T-cell (primary cell): ENCODE results near the gene GRID1. TPM values are rescaled to one million over a fixed set of nuclear protein-coding genes. Genes with fewer than 3 reads are reported as not detected.

Source experiments
- ATAC-seq, 4 experiments: fragments of 200-7000 bp in 3 of 4; fragments of 150-1000 bp in 1 of 4; cut with Tn5 transposase; replicated peaks in 1 of 4; 1 replicate in 3 of 4; 2 replicates in 1 of 4; pipeline ENCODE4 v1.10.0; 2021; ENCODE audit warnings: moderate library complexity in 3 of 4, mild to moderate bottlenecking in 2 of 4, moderate number of reproducible peaks in 1 of 4
- CTCF ChIA-PET, 2 donors: fragments of 300-600 bp; sonication (Branson Sonifier 250); formaldehyde crosslinking; loops; one replicate each; lab custom pipeline; 2022; ENCODE audit warnings: antibody characterized with exemption in 2 of 2; lab: Charles Lee
- POLR2A ChIA-PET, 2 donors: fragments of 300-600 bp; sonication (Branson Sonifier 250); formaldehyde crosslinking; loops; one replicate each; lab custom pipeline; 2022; ENCODE audit warnings: antibody characterized with exemption in 2 of 2; lab: Charles Lee
- DNase-seq, 35 experiments: peaks; one replicate each; pipeline versions ENCODE4 v3.0.0 to v3.0.0-alpha.2; 2013 to 2023
- H3K27ac ChIP-seq: one replicate; pipeline ENCODE4 v1.5.1; 2013; ENCODE audit warnings: low read length
- H3K27me3 ChIP-seq, 2 experiments: replicated peaks in 1 of 2; 1 replicate in 1 of 2; 2 replicates in 1 of 2; pipeline versions ENCODE4 v1.6.1 to v1.7.0; 2013; ENCODE audit warnings: low read length in 1 of 2, mixed read lengths in 1 of 2; ENCODE audit not compliant: control insufficient read depth in 2 of 2, insufficient read depth in 2 of 2; ENCODE audit errors: extremely low read depth in 1 of 2
- H3K36me3 ChIP-seq, 2 donors: 1 replicate in 1 of 2; 2 replicates in 1 of 2; pipeline versions ENCODE4 v1.6.1 to v1.7.0; 2013; ENCODE audit warnings: low read length in 1 of 2; ENCODE audit not compliant: control insufficient read depth in 2 of 2, insufficient read depth in 1 of 2; ENCODE audit errors: extremely low read depth in 1 of 2
- H3K4me1 ChIP-seq, 2 experiments: 1 replicate in 1 of 2; 2 replicates in 1 of 2; pipeline versions ENCODE4 v1.6.1 to v1.7.0; 2013; ENCODE audit warnings: low read length in 2 of 2, mixed read lengths in 1 of 2; ENCODE audit not compliant: insufficient read depth in 2 of 2, control insufficient read depth in 1 of 2; ENCODE audit errors: extremely low read depth in 1 of 2
- H3K4me3 ChIP-seq, 2 donors: 1 replicate in 1 of 2; 2 replicates in 1 of 2; pipeline versions ENCODE4 v1.5.1 to v1.7.0; 2013; ENCODE audit warnings: mild to moderate bottlenecking in 2 of 2, low read length in 1 of 2, moderate library complexity in 1 of 2; ENCODE audit not compliant: control insufficient read depth in 1 of 2; ENCODE audit errors: extremely low read depth in 1 of 2
- H3K9me3 ChIP-seq: 2 replicates; pipeline ENCODE4 v1.7.0; 2013
- H3K27ac Mint-ChIP-seq, 2 donors: one replicate each; pipeline ENCODE4 v1.8.0; 2020 to 2021; ENCODE audit warnings: mild to moderate bottlenecking in 2 of 2, mixed read lengths in 2 of 2
- H3K27me3 Mint-ChIP-seq, 2 donors: one replicate each; pipeline ENCODE4 v1.8.0; 2021 to 2022; ENCODE audit warnings: mixed read lengths in 2 of 2
- H3K36me3 Mint-ChIP-seq: one replicate; pipeline ENCODE4 v1.8.0; 2021; ENCODE audit warnings: mixed read lengths
- H3K4me1 Mint-ChIP-seq, 3 donors: one replicate each; pipeline ENCODE4 v1.8.0; 2020 to 2022; ENCODE audit warnings: mixed read lengths in 3 of 3, mild to moderate bottlenecking in 1 of 3
- H3K4me3 Mint-ChIP-seq, 3 donors: one replicate each; pipeline ENCODE4 v1.8.0; 2020 to 2022; ENCODE audit warnings: mild to moderate bottlenecking in 3 of 3, mixed read lengths in 3 of 3, moderate library complexity in 3 of 3
- H3K9me3 Mint-ChIP-seq, 3 donors: one replicate each; pipeline ENCODE4 v1.8.0; 2020 to 2022; ENCODE audit warnings: mixed read lengths in 3 of 3
- WGBS: methylation state at CpG from one replicate; pipeline ENCODE4 v1.1.5; 2013; ENCODE audit warnings: missing lambda C conversion rate; ENCODE audit not compliant: insufficient coverage; 5-methylcytosine and 5-hydroxymethylcytosine counted together
- total RNA-seq, 35 experiments: library from RNA in 6 of 35; stranded (reverse) in 6 of 35; fragments of 120-200 nt in 1 of 35; gene quantifications; one replicate each; pipeline versions ENCODE4 v1.2.1 to v1.2.4 and lab custom pipeline; 2013 to 2026

GRID1 gene
- total RNA-seq, 5 donors from 2014 or later (not counting 1 experiment from before 2014, with no cell fraction given) = 0.68 TPM; not detected in 4

GRCh38 chr10:86162036-86162435 is 204.6 kb downstream of the GRID1 start:
- H3K36me3 ChIP-seq = no peaks in the 10 kb centered on the region
- no peak for DNase-seq

GRCh38 chr10:86160890-86161585 is 205.6 kb downstream of the GRID1 start:
- 83% methylated on average over 1 of the region's 8 CpGs for WGBS
- no peak for DNase-seq
- Histone ChIP-seq H3K9me3 (no peaks in the 10 kb centered on the region), H3K4me1 (no peaks in the 10 kb centered on the region), H3K36me3 (no peaks in the 10 kb centered on the region), H3K27me3 (peaks cover 0 to 8% of the 10 kb centered on the region in 2 experiments), H3K27ac (no peak overlapping the region), H3K4me3 (no peak overlapping the region)
- no peak overlapping the region for H3K27ac Mint-ChIP-seq
- ChIA-PET POLR2A (no interaction called here), CTCF (no interaction called here)
- no peaks in the 10 kb centered on the region for H3K36me3 Mint-ChIP-seq
- H3K4me3 Mint-ChIP-seq = no peak overlapping the region
- no peaks in the 10 kb centered on the region for H3K27me3 Mint-ChIP-seq
- H3K4me1 Mint-ChIP-seq = no peaks in the 10 kb centered on the region
- no peaks in the 10 kb centered on the region for H3K9me3 Mint-ChIP-seq
- no peak for ATAC-seq

More at GRCh38 chr10:86162036-86162435, 204.6 kb downstream of the GRID1 start:
- no peaks in the 10 kb centered on the region for H3K9me3 Mint-ChIP-seq
- POLR2A ChIA-PET = no interaction called here
- WGBS = 25% methylated on average over 1 of the region's 2 CpGs
- no peaks in the 10 kb centered on the region for H3K4me1 Mint-ChIP-seq
- no peak overlapping the region for H3K4me3 Mint-ChIP-seq
- no peaks in the 10 kb centered on the region for H3K27me3 Mint-ChIP-seq
- Histone ChIP-seq H3K27ac (no peak overlapping the region), H3K9me3 (no peaks in the 10 kb centered on the region), H3K4me1 (no peaks in the 10 kb centered on the region), H3K27me3 (peaks cover 0 to 6% of the 10 kb centered on the region in 2 experiments), H3K4me3 (no peak overlapping the region)
- H3K27ac Mint-ChIP-seq = no peak overlapping the region
- H3K36me3 Mint-ChIP-seq = no peaks in the 10 kb centered on the region
- no peak for ATAC-seq
- CTCF ChIA-PET = no interaction called here

GRCh38 chr10:86159797-86160196 is 206.8 kb downstream of the GRID1 start:
- no peak overlapping the region for H3K27ac Mint-ChIP-seq
- Histone ChIP-seq H3K9me3 (no peaks in the 10 kb centered on the region), H3K4me1 (no peaks in the 10 kb centered on the region), H3K27me3 (peaks cover 0 to 12% of the 10 kb centered on the region in 2 experiments), H3K36me3 (no peaks in the 10 kb centered on the region), H3K4me3 (no peak overlapping the region), H3K27ac (no peak overlapping the region)
- H3K9me3 Mint-ChIP-seq = no peaks in the 10 kb centered on the region
- no peaks in the 10 kb centered on the region for H3K36me3 Mint-ChIP-seq
- H3K27me3 Mint-ChIP-seq = no peaks in the 10 kb centered on the region
- no peaks in the 10 kb centered on the region for H3K4me1 Mint-ChIP-seq
- no peak for DNase-seq
- 50% methylated on average over 2 of the region's 3 CpGs for WGBS
- no peak overlapping the region for H3K4me3 Mint-ChIP-seq
- ATAC-seq = no peak
- CTCF ChIA-PET = interaction anchor here in 1 of 2 donors (0.6 kb wide), 1 partner anchor 1091 kb away, joined by 3 read pairs; no protein-coding TSS in a partner anchor
- POLR2A ChIA-PET = no interaction called here

- no peaks in the 10 kb centered on the region for H3K4me1 Mint-ChIP-seq
- H3K27ac ChIP-seq = no peak overlapping the region
- H3K9me3 ChIP-seq = no peaks in the 10 kb centered on the region
- ChIA-PET CTCF (no interaction called here), POLR2A (interaction anchor here in 1 of 2 donors (0.6 kb wide), 1 partner anchor 20 kb away, joined by 3 read pairs; no protein-coding TSS in a partner anchor)
- no peaks in the 10 kb centered on the region for H3K27me3 Mint-ChIP-seq
- no peaks in the 10 kb centered on the region for H3K36me3 Mint-ChIP-seq
- ATAC-seq (no peak), DNase-seq (no peak)
- no peaks in the 10 kb centered on the region for H3K4me1 ChIP-seq
- H3K4me3 Mint-ChIP-seq = no peak overlapping the region
- peaks cover 0 to 23% of the 10 kb centered on the region in 2 experiments for H3K27me3 ChIP-seq
- 62% methylated on average over 5 of the region's 7 CpGs for WGBS
- no peak overlapping the region for H3K27ac Mint-ChIP-seq
- no peak overlapping the region for H3K4me3 ChIP-seq
- H3K9me3 Mint-ChIP-seq = no peaks in the 10 kb centered on the region
- H3K36me3 ChIP-seq = no peaks in the 10 kb centered on the region
Measured at GRCh38 chr10:86155054-86155921, 211.3 kb downstream of the GRID1 start.

GRCh38 chr10:86153751-86154150 is 212.8 kb downstream of the GRID1 start:
- no peak for DNase-seq
- no peaks in the 10 kb centered on the region for H3K4me1 Mint-ChIP-seq
- WGBS = no CpG with 5 or more reads among the region's 9 CpGs
- Histone ChIP-seq H3K27me3 (peaks cover 0 to 20% of the 10 kb centered on the region in 2 experiments), H3K36me3 (no peaks in the 10 kb centered on the region), H3K4me1 (no peaks in the 10 kb centered on the region), H3K27ac (no peak overlapping the region), H3K9me3 (no peaks in the 10 kb centered on the region), H3K4me3 (no peak overlapping the region)
- ChIA-PET POLR2A (no interaction called here), CTCF (no interaction called here)
- no peak overlapping the region for H3K4me3 Mint-ChIP-seq
- H3K27ac Mint-ChIP-seq = no peak overlapping the region
- H3K27me3 Mint-ChIP-seq = peaks cover 0 to 2% of the 10 kb centered on the region in 2 donors
- H3K9me3 Mint-ChIP-seq = no peaks in the 10 kb centered on the region
- no peaks in the 10 kb centered on the region for H3K36me3 Mint-ChIP-seq
- ATAC-seq = no peak

- ChIA-PET POLR2A (no interaction called here), CTCF (no interaction called here)
- Histone ChIP-seq H3K4me3 (no peak overlapping the region), H3K27ac (no peak overlapping the region), H3K4me1 (no peaks in the 10 kb centered on the region), H3K27me3 (peaks cover 0 to 21% of the 10 kb centered on the region in 2 experiments), H3K9me3 (no peaks in the 10 kb centered on the region), H3K36me3 (no peaks in the 10 kb centered on the region)
- DNase-seq (no peak), ATAC-seq (no peak)
- Mint-ChIP-seq H3K4me1 (no peaks in the 10 kb centered on the region), H3K27me3 (peaks cover 0 to 2% of the 10 kb centered on the region in 2 donors), H3K27ac (no peak overlapping the region), H3K36me3 (no peaks in the 10 kb centered on the region), H3K9me3 (no peaks in the 10 kb centered on the region), H3K4me3 (no peak overlapping the region)
- WGBS = 59% methylated on average over 4 of the region's 5 CpGs
Measured at GRCh38 chr10:86152911-86153310, 213.7 kb downstream of the GRID1 start.
